Spleen (tissue), 11 donors: Measurements from ENCODE around the gene CCDC91. TPM values are rescaled to one million over a fixed set of nuclear protein-coding genes. Genes with fewer than 3 reads are reported as not detected.

Source experiments
- DNase-seq: peaks from one replicate; pipeline ENCODE4 v3.0.0-alpha.2; 2020
- H3K27ac ChIP-seq, 8 donors: fragments of 200-600 bp; sonication (generic) in 7 of 8; 1 replicate in 4 of 8; 2 replicates in 4 of 8; pipeline versions ENCODE4 v1.5.0 to v1.8.0; 2016 to 2021; ENCODE audit warnings: inconsistent platforms in 4 of 8, mild to moderate bottlenecking in 4 of 8, moderate library complexity in 1 of 8
- H3K27me3 ChIP-seq, 7 donors: fragments of 200-600 bp; sonication (generic) in 6 of 7; replicated peaks in 1 of 7; 1 replicate in 4 of 7; 2 replicates in 3 of 7; pipeline versions ENCODE4 v1.5.0 to v1.8.0; 2016 to 2021; ENCODE audit warnings: inconsistent platforms in 3 of 7, mild to moderate bottlenecking in 1 of 7
- H3K36me3 ChIP-seq, 6 donors: fragments of 200-600 bp; sonication (generic) in 5 of 6; 1 replicate in 4 of 6; 2 replicates in 2 of 6; pipeline versions ENCODE4 v1.5.0 to v1.8.0; 2016 to 2021; ENCODE audit warnings: inconsistent platforms in 2 of 6
- H3K4me1 ChIP-seq, 6 donors: fragments of 200-600 bp; sonication (generic) in 5 of 6; 1 replicate in 3 of 6; 2 replicates in 3 of 6; pipeline versions ENCODE4 v1.5.0 to v1.8.0; 2016 to 2021; ENCODE audit warnings: inconsistent platforms in 3 of 6
- H3K4me3 ChIP-seq, 8 donors: fragments of 200-600 bp; sonication (generic) in 7 of 8; 1 replicate in 4 of 8; 2 replicates in 4 of 8; pipeline versions ENCODE4 v1.5.0 to v1.8.0; 2016 to 2021; ENCODE audit warnings: inconsistent platforms in 4 of 8, mild to moderate bottlenecking in 4 of 8, moderate library complexity in 2 of 8
- H3K9me3 ChIP-seq, 8 donors: fragments of 200-600 bp; sonication (generic) in 7 of 8; 1 replicate in 4 of 8; 2 replicates in 4 of 8; pipeline versions ENCODE4 v1.5.0 to v1.8.0; 2016 to 2021; ENCODE audit warnings: inconsistent platforms in 4 of 8
- CTCF ChIP-seq, 11 experiments: fragments of 200-600 bp in 7 of 11; fragments of 450-650 bp in 4 of 11; sonication (generic) in 4 of 11; IDR thresholded peaks in 8 of 11; conservative IDR thresholded peaks in 3 of 11; 1 replicate in 7 of 11; 2 replicates in 4 of 11; pipeline versions ENCODE4 v1.4.0 to v1.8.0; 2016 to 2021; ENCODE audit warnings: antibody characterized with exemption in 11 of 11, inconsistent platforms in 4 of 11, mild to moderate bottlenecking in 1 of 11
- POLR2A ChIP-seq, 3 donors: fragments of 450-650 bp; IDR thresholded peaks; one replicate each; pipeline ENCODE4 v1.5.1; 2017; ENCODE audit warnings: antibody characterized with exemption in 3 of 3, mild to moderate bottlenecking in 1 of 3
- POLR2AphosphoS5 ChIP-seq, 3 donors: sonication (generic); formaldehyde crosslinking; IDR thresholded peaks; one replicate each; pipeline ENCODE4 v1.5.1; 2017; ENCODE audit warnings: antibody characterized with exemption in 3 of 3
- WGBS, 5 donors: extraction: QIAGEN DNeasy Blood & Tissue Kit in 3 of 5; methylation state at CpG; one replicate each; pipeline versions ENCODE4 v1.1.5 to v1.1.7; 2013 to 2018; 5-methylcytosine and 5-hydroxymethylcytosine counted together
- intact Hi-C: fragments of 100-400 bp; cut with DNase I; formaldehyde crosslinking; loops from one replicate; pipeline ENCODE4 v1.15.0; 2023; ENCODE audit warnings: low total_unique reads
- polyA plus RNA-seq, 3 donors: library from polyadenylated mRNA; stranded (reverse); fragments of 200-250 nt; gene quantifications; one replicate each; pipeline ENCODE4 v1.2.1, GENCODE V29; 2013
- total RNA-seq, 7 donors: library from RNA; depleted of rRNA in 3 of 7; stranded (reverse); fragments of >200 nt in 3 of 7; fragmentation: NEBNext Ultra II Directional in 4 of 7; extraction: Animal tissue kit (Norgen Biotek cat#: 25700) in 4 of 7; gene quantifications; one replicate each; pipeline versions ENCODE4 v1.1.0 to v1.2.1, GENCODE V29; 2016 to 2021
- donor health status: healthy with polysubstance abuse.
- donor health status: DM: no; HTN: no; CAD: no; lungs with moderate emphysema.
- donor health status: DM: no; HTN: no; CAD: no.
- donor health status: Bipolar disorder and iron deficiency.
- donor health status: healthy.
- donor health status: DM: no; HTN: no; CAD: no.
- donor health status: DM: yes; HTN: yes; CAD: no.

The CCDC91 gene
- total and polyA plus RNA-seq, 10 donors, result 12.8 to 65.9 (median 43.4) TPM

GRCh38 chr12:28231248-28231647, 41.0 kb downstream of the CCDC91 start:
- peaks cover 0 to 4% (median 0%) of the 10 kb centered on the region in 8 donors for H3K9me3 ChIP-seq
- no peak for TF ChIP-seq POLR2A (IDR thresholded peaks at IDR 0.05)
- TF ChIP-seq CTCF (IDR thresholded peaks at IDR 0.05 in 8 of 11, conservative IDR thresholded peaks at IDR 0.05 in 3 of 11), result no peak
- no peak for TF ChIP-seq POLR2AphosphoS5 (IDR thresholded peaks at IDR 0.05)
- no peak overlapping the region for H3K27ac ChIP-seq
- intact Hi-C loops, result no loop called here
- H3K4me1 ChIP-seq, result peaks cover 0 to 21% (median 8%) of the 10 kb centered on the region in 6 donors
- H3K36me3 ChIP-seq, result peaks cover 0 to 6% (median 0%) of the 10 kb centered on the region in 6 donors
- H3K27me3 ChIP-seq, result no peaks in the 10 kb centered on the region
- no peak overlapping the region for H3K4me3 ChIP-seq
- no peak for DNase-seq

- Histone ChIP-seq H3K4me3 (no peak overlapping the region), H3K4me1 (peaks cover 0 to 18% (median 8%) of the 10 kb centered on the region in 6 donors), H3K27me3 (no peaks in the 10 kb centered on the region), H3K27ac (no peak overlapping the region), H3K36me3 (peaks cover 0 to 4% (median 0%) of the 10 kb centered on the region in 6 donors), H3K9me3 (no peaks in the 10 kb centered on the region)
- no peak for DNase-seq
- 75 to 89% (median 85%) methylated on average over 2 of the region's 2 CpGs for WGBS, 5 donors
- TF ChIP-seq CTCF (IDR thresholded peaks at IDR 0.05 in 8 of 11, conservative IDR thresholded peaks at IDR 0.05 in 3 of 11), result no peak
- no peak for TF ChIP-seq POLR2AphosphoS5 (IDR thresholded peaks at IDR 0.05)
- TF ChIP-seq POLR2A (IDR thresholded peaks at IDR 0.05), result no peak
- intact Hi-C loops, result no loop called here
These were observed 42.1 kb downstream of the CCDC91 start for GRCh38 chr12:28232211-28232928.

GRCh38 chr12:28234444-28234843, 44.2 kb downstream of the CCDC91 start:
- TF ChIP-seq CTCF (IDR thresholded peaks at IDR 0.05 in 8 of 11, conservative IDR thresholded peaks at IDR 0.05 in 3 of 11), result no peak
- no peak for TF ChIP-seq POLR2A (IDR thresholded peaks at IDR 0.05)
- no peak for TF ChIP-seq POLR2AphosphoS5 (IDR thresholded peaks at IDR 0.05)
- peaks cover 0 to 17% (median 6%) of the 10 kb centered on the region in 6 donors for H3K4me1 ChIP-seq
- DNase-seq, result no peak
- intact Hi-C loops, result no loop called here
- peaks cover 0 to 4% (median 0%) of the 10 kb centered on the region in 6 donors for H3K36me3 ChIP-seq
- H3K27ac ChIP-seq, result no peak overlapping the region
- H3K4me3 ChIP-seq, result no peak overlapping the region
- H3K27me3 ChIP-seq, result no peaks in the 10 kb centered on the region
- H3K9me3 ChIP-seq, result no peaks in the 10 kb centered on the region

- peaks cover 0 to 4% (median 0%) of the 10 kb centered on the region in 6 donors for H3K36me3 ChIP-seq
- intact Hi-C loops, result no loop called here
- H3K4me1 ChIP-seq, result peaks cover 0 to 17% (median 3%) of the 10 kb centered on the region in 6 donors
- WGBS, 5 donors, result 35 to 47% (median 43%) methylated on average over 1 of the region's 1 CpG
- no peak overlapping the region for H3K4me3 ChIP-seq
- no peaks in the 10 kb centered on the region for H3K27me3 ChIP-seq
- no peak overlapping the region for H3K27ac ChIP-seq
- no peak for DNase-seq
- H3K9me3 ChIP-seq, result no peaks in the 10 kb centered on the region
- TF ChIP-seq POLR2A (IDR thresholded peaks at IDR 0.05), result no peak
- TF ChIP-seq CTCF (IDR thresholded peaks at IDR 0.05 in 8 of 11, conservative IDR thresholded peaks at IDR 0.05 in 3 of 11), result no peak
- TF ChIP-seq POLR2AphosphoS5 (IDR thresholded peaks at IDR 0.05), result no peak
These were observed 44.8 kb downstream of the CCDC91 start for GRCh38 chr12:28235015-28235414.
